Stimulated activated naive CD8-positive, alpha-beta T cell treated with anti-CD3 and anti-CD28 coated beads, Interleukin-15, amount 100 ng/mL, for 72 hours (primary cell): ENCODE data around the gene SEMA6A.

Experiments used
- ATAC-seq: fragments of 150-1000 bp; cut with Tn5 transposase; 2 replicates; pipeline ENCODE4 v1.10.0; 2021; ENCODE audit warnings: mild to moderate bottlenecking, moderate library complexity
- DNase-seq, 2 donors: peaks; one replicate each; pipeline ENCODE4 v3.0.0; 2021 to 2022
- H3K27ac Mint-ChIP-seq, 2 donors: one replicate each; pipeline ENCODE4 v1.8.0; 2022; ENCODE audit warnings: mild to moderate bottlenecking in 2 of 2, mixed read lengths in 2 of 2, moderate library complexity in 2 of 2
- H3K27me3 Mint-ChIP-seq: one replicate; pipeline ENCODE4 v1.8.0; 2022; ENCODE audit warnings: mixed read lengths
- H3K4me1 Mint-ChIP-seq: one replicate; pipeline ENCODE4 v1.8.0; 2022; ENCODE audit warnings: mild to moderate bottlenecking, mixed read lengths
- H3K4me3 Mint-ChIP-seq, 2 donors: one replicate each; pipeline ENCODE4 v1.8.0; 2022; ENCODE audit warnings: mild to moderate bottlenecking in 2 of 2, mixed read lengths in 2 of 2, moderate library complexity in 1 of 2
- H3K9me3 Mint-ChIP-seq, 2 donors: one replicate each; pipeline ENCODE4 v1.8.0; 2022; ENCODE audit warnings: mixed read lengths in 2 of 2

The SEMA6A gene

DNA sequence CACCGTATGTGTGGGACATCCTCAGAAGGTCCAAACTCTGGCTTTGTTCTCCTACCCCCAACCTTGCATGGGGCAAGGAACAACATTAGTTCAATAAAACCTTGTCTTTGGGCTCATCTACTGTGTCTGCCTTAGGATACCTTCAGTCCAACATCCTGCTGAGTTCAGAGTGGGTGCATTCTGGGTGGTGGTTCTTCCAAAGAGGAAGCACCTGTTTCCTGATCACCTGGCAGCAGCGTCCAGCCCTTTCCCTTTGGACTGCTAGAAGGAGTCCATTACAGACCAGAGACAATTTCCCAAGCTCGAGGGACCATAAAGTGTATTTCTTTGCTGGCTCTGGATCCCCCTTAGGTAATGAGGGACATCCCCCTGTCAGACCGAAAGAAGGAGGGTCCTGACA is 154.1 kb downstream of the SEMA6A start:
- Mint-ChIP-seq H3K27ac (no peak overlapping the region), H3K9me3 (no peaks in the 10 kb centered on the region), H3K4me1 (no peaks in the 10 kb centered on the region), H3K4me3 (no peak overlapping the region), H3K27me3 (no peaks in the 10 kb centered on the region)
- DNase-seq: no peak
- no peak for ATAC-seq

DNA sequence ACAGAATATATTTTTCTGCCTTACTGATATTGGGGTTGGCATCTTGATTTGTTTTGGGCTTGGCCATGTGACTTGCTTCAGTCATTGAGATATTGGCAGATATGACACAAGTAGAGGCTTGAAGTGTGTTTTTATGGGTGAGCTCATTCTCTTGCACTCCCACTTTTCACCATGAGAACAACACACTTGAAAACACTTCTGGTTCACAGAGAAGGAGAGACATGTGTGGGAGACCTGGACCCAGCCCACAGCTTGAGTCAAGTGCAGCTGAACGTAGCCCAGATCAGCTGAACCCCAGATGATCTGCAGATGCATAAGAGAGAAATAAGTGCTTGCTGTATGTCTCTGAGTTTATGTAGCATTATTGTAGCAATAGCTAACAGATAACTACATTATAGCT is 155.4 kb downstream of the SEMA6A start:
- ATAC-seq (no peak), DNase-seq (no peak)
- no peaks in the 10 kb centered on the region for H3K27me3 Mint-ChIP-seq
- H3K4me3 Mint-ChIP-seq: no peak overlapping the region
- H3K27ac Mint-ChIP-seq: no peak overlapping the region
- H3K4me1 Mint-ChIP-seq: no peaks in the 10 kb centered on the region
- H3K9me3 Mint-ChIP-seq: no peaks in the 10 kb centered on the region

DNA sequence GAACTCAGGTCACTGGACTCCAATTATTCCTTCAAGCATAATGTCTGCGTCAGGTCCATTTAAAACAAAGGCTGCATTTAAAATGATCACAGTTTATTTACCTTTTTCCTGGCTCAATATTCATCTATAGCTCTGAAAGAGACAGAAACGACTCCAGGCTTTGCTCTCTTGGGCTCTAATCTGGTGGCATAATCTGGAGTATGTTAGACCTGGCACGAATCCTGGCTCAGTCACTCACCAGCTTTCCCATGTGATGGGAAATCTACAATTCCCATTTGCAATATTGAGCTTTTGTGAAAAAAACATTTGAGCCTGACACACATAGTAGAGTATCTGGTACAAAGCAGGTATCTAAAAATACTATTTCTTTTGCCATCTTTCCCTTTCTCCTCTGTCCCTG is 155.8 kb downstream of the SEMA6A start:
- Mint-ChIP-seq H3K4me1 (no peaks in the 10 kb centered on the region), H3K4me3 (no peak overlapping the region), H3K9me3 (no peaks in the 10 kb centered on the region), H3K27me3 (no peaks in the 10 kb centered on the region), H3K27ac (no peak overlapping the region)
- ATAC-seq (no peak), DNase-seq (no peak)

DNA sequence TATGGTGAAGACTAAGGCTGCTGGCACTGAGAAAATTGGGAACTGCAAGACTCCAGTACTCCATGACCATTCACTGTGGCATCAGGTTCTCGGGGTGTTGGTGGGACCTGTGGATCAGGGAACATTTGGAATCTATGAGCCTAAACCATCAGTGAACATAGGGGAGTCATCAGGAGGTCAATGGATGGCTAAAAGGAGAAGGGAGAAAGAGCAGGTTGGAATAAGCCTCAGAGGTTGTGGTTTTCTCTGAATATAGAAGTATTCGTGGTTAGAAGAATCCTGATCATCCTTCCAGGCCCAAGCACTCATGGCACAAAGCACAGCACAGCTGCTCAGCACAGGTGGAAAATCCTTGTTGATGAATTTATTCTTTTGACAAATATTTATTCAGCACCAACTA is 156.6 kb downstream of the SEMA6A start:
- Mint-ChIP-seq H3K9me3 (no peaks in the 10 kb centered on the region), H3K4me3 (no peak overlapping the region), H3K27ac (peak overlapping the region in 1 of 2 donors; percentile 88), H3K27me3 (no peaks in the 10 kb centered on the region), H3K4me1 (no peaks in the 10 kb centered on the region)
- DNase-seq (no peak), ATAC-seq (no peak)

DNA sequence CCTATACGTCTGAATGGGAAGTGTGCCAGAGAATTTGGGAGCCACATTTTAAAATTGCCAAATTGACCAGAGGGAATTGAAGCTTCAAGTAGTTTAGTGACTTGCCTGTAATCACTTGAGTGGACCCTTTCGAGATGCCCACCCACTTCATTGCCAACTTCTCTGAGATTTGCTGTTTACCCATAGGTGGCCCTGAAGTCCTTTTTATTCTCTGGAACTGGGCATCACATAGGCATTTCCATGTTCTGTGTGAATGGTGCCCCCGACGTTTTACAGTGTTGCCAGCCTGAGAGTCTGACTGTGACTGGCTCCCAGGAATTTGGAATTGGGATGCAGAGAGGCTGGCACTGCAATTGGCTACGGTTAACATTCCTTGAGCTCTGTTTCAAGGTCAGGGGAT is 158.6 kb downstream of the SEMA6A start:
- no peaks in the 10 kb centered on the region for H3K4me1 Mint-ChIP-seq
- DNase-seq (no peak), ATAC-seq (no peak)
- no peaks in the 10 kb centered on the region for H3K9me3 Mint-ChIP-seq
- no peaks in the 10 kb centered on the region for H3K27me3 Mint-ChIP-seq
- no peak overlapping the region for H3K4me3 Mint-ChIP-seq
- H3K27ac Mint-ChIP-seq: no peak overlapping the region

DNA sequence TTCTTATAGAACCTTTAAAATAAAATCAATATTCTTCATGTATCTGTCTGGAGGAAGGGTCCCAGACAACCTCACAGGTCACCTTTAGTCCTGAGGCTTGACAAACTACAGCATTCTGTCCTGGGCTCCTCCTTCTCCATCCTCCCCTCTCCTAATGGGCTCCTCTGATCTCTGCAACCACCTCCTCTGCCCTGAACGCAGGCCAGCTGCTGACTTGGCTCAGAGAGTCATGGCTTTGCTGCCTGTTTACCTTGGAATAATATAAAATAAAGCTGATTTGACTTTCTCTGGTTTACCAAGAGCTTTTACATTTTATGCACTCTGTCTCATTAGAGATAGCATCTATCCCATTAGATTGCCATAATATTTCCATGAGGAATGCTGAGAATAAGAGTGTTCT is 159.4 kb downstream of the SEMA6A start:
- Mint-ChIP-seq H3K4me1 (no peaks in the 10 kb centered on the region), H3K4me3 (no peak overlapping the region), H3K9me3 (no peaks in the 10 kb centered on the region), H3K27ac (peak overlapping the region in 1 of 2 donors; percentile 5), H3K27me3 (no peaks in the 10 kb centered on the region)
- ATAC-seq (no peak), DNase-seq (no peak)

DNA sequence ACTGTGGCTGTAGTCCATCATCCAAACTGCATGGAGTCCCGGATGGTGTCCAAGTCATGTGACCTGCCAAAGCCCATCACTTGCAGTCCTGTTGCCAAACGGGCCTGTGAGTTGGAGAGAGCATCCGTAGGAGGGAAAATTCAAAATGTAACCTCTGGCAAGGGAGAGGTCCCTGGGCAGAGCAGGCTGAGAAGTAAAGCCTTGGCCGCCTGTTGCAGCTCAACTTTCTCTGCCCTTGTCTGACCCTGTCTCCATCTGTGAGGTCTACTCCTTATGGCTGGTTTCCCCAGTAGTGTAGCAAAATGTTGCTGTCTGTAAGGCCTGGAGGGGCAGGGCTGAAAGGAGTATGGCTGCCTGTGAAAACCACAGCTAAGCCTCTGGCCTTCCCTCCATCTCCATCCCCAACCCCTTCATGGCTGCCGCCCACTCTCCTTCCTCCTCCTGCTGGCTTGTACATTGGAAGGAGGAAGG is 163.5 kb downstream of the SEMA6A start:
- no peaks in the 10 kb centered on the region for H3K27me3 Mint-ChIP-seq
- no peak overlapping the region for H3K27ac Mint-ChIP-seq
- H3K4me1 Mint-ChIP-seq: no peaks in the 10 kb centered on the region
- H3K9me3 Mint-ChIP-seq: no peaks in the 10 kb centered on the region
- DNase-seq: no peak
- no peak for ATAC-seq
- H3K4me3 Mint-ChIP-seq: no peak overlapping the region

DNA sequence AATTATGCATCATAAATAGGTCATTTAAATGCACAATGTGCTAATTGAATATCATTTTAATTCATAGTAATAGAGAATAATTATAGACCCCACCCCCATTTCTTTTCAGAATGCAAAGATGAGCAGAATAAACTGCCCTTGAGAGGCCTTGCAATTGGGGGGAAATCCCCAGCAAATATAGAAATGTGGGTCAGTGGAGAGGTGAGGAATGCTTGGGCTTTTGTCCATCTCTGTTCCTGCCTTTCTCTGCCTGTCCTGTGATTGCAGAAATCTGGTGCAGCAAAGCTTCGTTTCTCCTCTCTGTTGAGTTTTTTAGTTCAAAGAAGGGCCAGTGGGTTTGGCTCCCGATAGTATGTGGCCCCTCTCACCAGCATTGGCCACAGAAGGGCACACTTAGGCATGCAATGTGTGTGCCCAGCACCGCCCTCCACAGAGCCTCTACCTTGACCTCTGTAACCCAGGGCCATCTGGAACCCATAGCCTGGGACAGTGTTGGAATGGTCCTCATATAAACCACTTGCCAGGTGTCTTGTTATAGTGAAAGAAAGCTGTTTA is 164.2 kb downstream of the SEMA6A start:
- H3K9me3 Mint-ChIP-seq: no peaks in the 10 kb centered on the region
- H3K4me3 Mint-ChIP-seq: no peak overlapping the region
- no peak for ATAC-seq
- no peak for DNase-seq
- H3K27me3 Mint-ChIP-seq: no peaks in the 10 kb centered on the region
- no peaks in the 10 kb centered on the region for H3K4me1 Mint-ChIP-seq
- H3K27ac Mint-ChIP-seq: peak overlapping the region in 1 of 2 donors; percentile 41

DNA sequence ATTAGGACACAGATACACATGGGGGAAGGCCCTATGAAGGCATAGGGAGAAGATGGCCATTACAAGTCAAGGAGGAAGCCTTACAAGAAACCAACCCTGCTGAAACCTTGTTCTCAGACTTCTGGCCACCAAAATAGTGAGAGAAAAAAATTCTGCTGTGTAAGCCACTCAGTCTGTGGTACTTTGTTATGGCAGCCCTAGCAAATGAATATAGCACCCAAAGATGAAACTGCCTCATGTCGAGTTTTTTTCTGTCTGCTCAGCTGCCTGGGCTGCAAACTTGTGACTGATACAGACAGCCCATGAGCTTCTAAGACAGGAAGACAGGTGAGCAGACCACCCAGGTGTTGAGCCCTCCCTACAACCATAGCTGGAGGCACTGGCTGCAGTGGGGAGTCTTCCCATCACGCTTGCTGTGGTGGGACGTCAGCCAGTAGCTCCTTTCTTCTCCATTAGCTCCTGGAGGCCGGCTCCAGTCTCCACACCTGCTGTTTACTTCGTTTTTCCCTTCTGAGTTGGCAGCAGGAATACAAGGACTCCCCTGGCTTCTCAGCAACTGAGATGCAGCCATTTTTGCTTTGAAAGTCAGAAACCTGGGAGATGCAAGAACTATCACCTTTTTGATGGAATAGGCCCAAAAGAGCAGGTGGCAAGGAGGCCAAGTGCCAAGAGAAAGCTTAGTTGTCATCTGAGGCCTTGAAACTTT is 164.9 kb downstream of the SEMA6A start:
- DNase-seq (no peak), ATAC-seq (no peak)
- Mint-ChIP-seq H3K27ac (no peak overlapping the region), H3K4me1 (no peaks in the 10 kb centered on the region), H3K4me3 (no peak overlapping the region), H3K27me3 (no peaks in the 10 kb centered on the region), H3K9me3 (no peaks in the 10 kb centered on the region)

DNA sequence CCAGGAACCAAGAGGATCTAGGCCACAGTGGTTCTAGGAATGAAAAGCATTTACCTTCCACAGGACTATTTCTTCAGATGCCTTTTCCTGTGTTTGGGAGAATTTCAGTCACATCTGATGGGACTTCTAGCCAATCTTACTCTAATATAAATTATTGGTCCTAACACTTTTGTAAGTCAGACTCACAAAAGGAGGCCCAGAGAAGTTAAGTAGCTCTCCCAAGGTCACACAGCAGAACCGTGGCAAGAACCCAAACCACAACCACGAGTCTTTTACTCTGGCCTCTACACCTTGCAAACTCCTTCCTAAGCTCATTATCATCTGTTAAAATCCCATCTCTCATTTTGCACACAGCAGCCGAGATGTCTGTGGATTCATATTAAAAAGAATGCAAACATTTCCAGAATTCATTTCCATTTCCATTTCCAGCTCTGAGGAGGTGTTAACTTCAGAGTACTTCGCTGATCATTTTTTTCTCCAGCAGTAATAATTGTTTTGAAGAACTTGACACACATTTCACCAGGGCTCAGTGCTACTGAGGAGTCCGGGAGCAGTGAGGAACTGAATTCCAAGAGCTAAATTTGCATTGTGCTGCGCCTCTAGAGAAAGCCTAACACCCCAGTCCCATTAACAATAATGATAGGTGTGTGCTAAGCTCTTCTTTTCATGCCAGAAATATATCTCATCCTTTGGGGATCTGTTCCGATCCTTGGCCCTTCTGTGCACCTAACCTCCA is 168.1 kb downstream of the SEMA6A start:
- no peak overlapping the region for H3K27ac Mint-ChIP-seq
- no peaks in the 10 kb centered on the region for H3K4me1 Mint-ChIP-seq
- H3K4me3 Mint-ChIP-seq: no peak overlapping the region
- no peaks in the 10 kb centered on the region for H3K27me3 Mint-ChIP-seq
- ATAC-seq (no peak), DNase-seq (no peak)
- no peaks in the 10 kb centered on the region for H3K9me3 Mint-ChIP-seq

DNA sequence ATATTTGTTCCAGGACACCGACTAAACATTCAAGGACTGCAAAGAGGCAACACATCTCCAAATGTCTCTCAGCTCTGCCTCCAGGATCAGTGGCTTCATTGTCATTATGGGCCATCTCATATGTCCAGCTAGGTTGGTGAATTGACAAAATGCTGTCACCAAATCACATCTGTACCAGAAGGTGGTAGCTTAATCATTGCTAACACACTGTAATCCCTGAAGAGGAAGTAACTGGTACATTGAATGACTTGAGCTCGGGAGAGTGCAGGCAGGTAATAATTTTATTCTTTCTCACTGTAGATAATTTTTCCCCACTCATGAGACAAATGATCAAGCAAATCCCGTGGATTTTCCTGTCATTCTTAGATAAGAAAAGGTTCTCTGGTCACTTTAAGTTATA is 169.8 kb downstream of the SEMA6A start:
- H3K9me3 Mint-ChIP-seq: no peaks in the 10 kb centered on the region
- ATAC-seq (no peak), DNase-seq (no peak)
- H3K27ac Mint-ChIP-seq: no peak overlapping the region
- no peaks in the 10 kb centered on the region for H3K27me3 Mint-ChIP-seq
- no peaks in the 10 kb centered on the region for H3K4me1 Mint-ChIP-seq
- H3K4me3 Mint-ChIP-seq: no peak overlapping the region

DNA sequence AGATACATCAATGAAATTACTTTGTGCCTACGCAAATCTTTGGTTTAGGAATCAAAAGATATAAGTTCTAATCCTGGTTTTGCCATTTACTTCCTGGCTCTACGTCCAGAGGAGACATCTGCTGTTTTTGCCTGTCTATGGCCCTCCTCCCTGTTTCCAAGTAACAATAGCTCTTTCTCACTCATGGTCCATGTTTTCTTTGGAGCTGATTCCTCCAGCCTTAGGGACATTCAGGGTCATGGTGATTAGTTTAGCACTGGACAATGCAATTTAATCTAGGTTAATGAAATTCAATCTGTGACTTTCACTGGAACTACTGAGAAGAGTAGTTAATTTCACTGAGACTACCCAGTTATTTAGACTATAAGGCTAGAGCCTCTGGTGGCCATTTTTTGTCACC is 170.6 kb downstream of the SEMA6A start:
- no peaks in the 10 kb centered on the region for H3K4me1 Mint-ChIP-seq
- H3K27ac Mint-ChIP-seq: peak overlapping the region in 1 of 2 donors; percentile 57
- H3K9me3 Mint-ChIP-seq: no peaks in the 10 kb centered on the region
- H3K27me3 Mint-ChIP-seq: no peaks in the 10 kb centered on the region
- H3K4me3 Mint-ChIP-seq: no peak overlapping the region
- DNase-seq: no peak
- ATAC-seq: no peak

DNA sequence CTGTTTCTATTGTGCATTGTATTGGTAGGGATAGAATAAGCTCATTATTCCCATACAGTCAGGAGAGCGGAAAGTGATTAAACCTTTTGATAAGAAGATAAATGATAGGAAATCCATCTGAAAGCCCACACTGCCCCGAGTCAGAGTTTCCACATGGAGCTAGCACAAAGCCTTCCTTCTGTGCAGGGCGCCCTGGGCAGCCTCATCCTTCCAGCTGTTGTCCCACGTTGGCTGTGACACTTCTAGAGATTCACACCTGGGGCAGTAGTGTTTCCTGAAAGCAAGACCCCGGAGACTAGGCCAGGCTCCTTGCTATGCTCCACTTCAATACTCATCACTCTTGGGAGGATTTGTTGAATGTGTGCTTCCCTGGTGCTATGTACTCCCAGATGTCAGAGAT is 172.4 kb downstream of the SEMA6A start:
- no peaks in the 10 kb centered on the region for H3K9me3 Mint-ChIP-seq
- H3K4me3 Mint-ChIP-seq: no peak overlapping the region
- ATAC-seq (no peak), DNase-seq (no peak)
- no peaks in the 10 kb centered on the region for H3K4me1 Mint-ChIP-seq
- H3K27me3 Mint-ChIP-seq: no peaks in the 10 kb centered on the region
- H3K27ac Mint-ChIP-seq: no peak overlapping the region

DNA sequence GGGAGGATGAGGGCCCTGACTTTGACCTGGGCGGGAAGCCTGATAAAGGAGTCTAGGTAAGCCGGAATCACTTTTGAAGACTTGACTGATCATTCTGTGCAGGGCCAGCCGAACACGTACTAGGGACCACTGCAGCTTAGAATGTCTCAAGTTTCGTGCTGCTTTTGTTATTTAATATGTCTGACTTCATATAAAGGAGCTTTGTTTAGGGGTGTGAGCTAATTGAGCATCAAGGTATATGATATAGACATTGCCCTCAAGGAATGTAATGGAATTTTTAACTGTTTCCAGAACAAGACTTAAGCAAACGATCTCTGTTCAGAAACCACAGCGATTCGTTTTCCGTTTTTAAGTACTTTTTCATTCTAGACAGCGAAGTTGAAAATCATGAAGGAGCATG is 173.0 kb downstream of the SEMA6A start:
- ATAC-seq (no peak), DNase-seq (no peak)
- no peaks in the 10 kb centered on the region for H3K4me1 Mint-ChIP-seq
- no peaks in the 10 kb centered on the region for H3K9me3 Mint-ChIP-seq
- no peak overlapping the region for H3K4me3 Mint-ChIP-seq
- H3K27me3 Mint-ChIP-seq: no peaks in the 10 kb centered on the region
- no peak overlapping the region for H3K27ac Mint-ChIP-seq

DNA sequence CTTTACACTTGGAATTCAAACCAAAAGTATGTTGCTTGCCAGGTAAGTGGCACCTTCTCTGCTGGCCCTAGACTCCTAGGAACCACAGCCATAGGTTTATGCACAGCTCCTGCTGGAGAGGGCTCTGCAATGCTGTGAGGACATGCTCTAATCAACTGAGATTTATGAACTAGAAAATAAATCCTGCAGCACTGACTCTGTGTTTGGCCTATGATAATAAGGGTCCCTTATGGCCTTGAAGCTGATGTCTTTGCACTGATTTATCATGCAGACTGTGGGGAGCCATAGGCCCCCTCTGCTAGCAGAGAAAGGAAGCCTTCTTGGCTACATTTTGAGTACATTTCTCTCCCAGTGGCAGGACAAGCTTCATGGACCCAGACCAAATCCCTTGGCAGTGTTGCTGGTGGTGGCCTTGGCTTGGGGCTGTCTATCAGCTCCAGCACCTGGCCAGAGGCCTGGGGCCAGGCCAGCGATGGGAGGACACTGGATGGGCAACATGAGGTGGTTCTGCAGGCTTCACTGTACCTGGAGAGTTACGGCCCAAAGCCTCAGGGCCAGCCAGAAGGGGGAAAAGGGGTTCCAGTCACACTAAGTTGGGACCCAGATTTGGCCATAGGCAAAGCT is 178.0 kb downstream of the SEMA6A start:
- Mint-ChIP-seq H3K4me3 (no peak overlapping the region), H3K9me3 (peaks cover 0 to 8% of the 10 kb centered on the region in 2 donors), H3K4me1 (no peaks in the 10 kb centered on the region), H3K27ac (no peak overlapping the region), H3K27me3 (no peaks in the 10 kb centered on the region)
- no peak for DNase-seq
- ATAC-seq: no peak

DNA sequence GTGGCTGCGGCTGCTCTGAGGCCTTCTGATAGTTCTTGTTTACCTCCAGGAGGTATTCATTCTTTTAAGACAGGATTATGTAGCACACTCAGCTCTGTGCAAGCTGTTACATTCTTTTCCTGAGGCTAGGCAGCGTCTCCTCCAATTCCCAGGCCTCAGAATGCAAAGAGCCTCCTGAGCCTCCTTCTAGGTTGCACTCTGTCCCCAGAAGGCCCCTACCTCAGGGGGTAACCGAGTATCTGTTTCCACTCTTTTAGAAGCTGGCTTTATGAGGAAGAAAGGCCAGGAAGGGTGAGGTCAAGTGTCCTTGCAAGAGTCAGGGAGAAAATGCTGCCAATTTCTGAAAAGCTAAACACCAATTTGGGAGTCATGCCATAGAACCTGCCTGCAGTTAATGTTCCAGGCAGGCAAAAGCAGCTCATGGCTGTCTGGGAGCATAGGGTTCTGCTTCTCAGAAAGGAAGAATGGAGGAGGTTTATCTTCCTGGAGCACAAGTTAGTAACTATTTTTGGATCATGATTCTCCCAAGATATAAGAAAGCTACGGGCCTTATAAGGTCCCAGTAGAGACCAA is 178.9 kb downstream of the SEMA6A start:
- peak overlapping the region in 1 of 2 donors; percentile 24 for H3K27ac Mint-ChIP-seq
- no peaks in the 10 kb centered on the region for H3K4me1 Mint-ChIP-seq
- ATAC-seq (no peak), DNase-seq (no peak)
- no peaks in the 10 kb centered on the region for H3K27me3 Mint-ChIP-seq
- H3K4me3 Mint-ChIP-seq: no peak overlapping the region
- peaks cover 0 to 8% of the 10 kb centered on the region in 2 donors for H3K9me3 Mint-ChIP-seq
